Measurements from ENCODE around the gene TMEM138. TPM values are rescaled to one million over a fixed set of nuclear protein-coding genes. Genes with fewer than 3 reads are reported as not detected.
A peak's percentile ranks its signal among the peaks of the same experiment; 100 is the strongest.

The TMEM138 gene
- 68.4 and 71.7 TPM in 2 replicates for total RNA-seq

- Mint-ChIP-seq H3K4me3 (peak within 1 kb of the TSS; percentile 98), H3K9me3 (no peaks in the 10 kb centered on the region), H3K4me1 (ENCODE audit: low read depth) (peaks cover 44% of the 10 kb centered on the region), H3K27me3 (ENCODE audit: insufficient read depth) (no peaks in the 10 kb centered on the region), H3K27ac (peak within 1 kb of the TSS; percentile 95), H3K36me3 (ENCODE audit: low read depth) (peaks cover 24% of the 10 kb centered on the region)
- DNase-seq (ENCODE audit: low spot score): peak; percentile 90
- intact Hi-C loops (cut with micrococcal nuclease): loop anchor here (1.0 to 10.0 kb wide), 9 partner anchors 23 to 521 kb away; partner anchors contain the start of genes CPSF7, DDB1, FEN1 and TKFC
Measured at GRCh38 chr11:61361741-61362541, at the start of gene TMEM138, which contains the start of gene CYB561A3. TSS of gene TMEM138 (plus strand) at chr11:61362374. CDS start at chr11:61364391, 2,017 bp downstream. TSS of gene CYB561A3 (minus strand) at chr11:61361882. CDS start at chr11:61356713, 5,169 bp downstream.

GRCh38 chr11:61315260-61315659, 46.9 kb upstream of the TMEM138 start:
- Mint-ChIP-seq H3K27ac (no peak overlapping the region), H3K4me1 (ENCODE audit: low read depth) (no peaks in the 10 kb centered on the region), H3K36me3 (ENCODE audit: low read depth) (peaks cover 48% of the 10 kb centered on the region), H3K9me3 (no peaks in the 10 kb centered on the region), H3K4me3 (no peak overlapping the region), H3K27me3 (ENCODE audit: insufficient read depth) (no peaks in the 10 kb centered on the region)
- DNase-seq (ENCODE audit: low spot score): no peak
- intact Hi-C loops (cut with micrococcal nuclease): no loop called here

- intact Hi-C loops (cut with micrococcal nuclease): no loop called here
- no peak for DNase-seq (ENCODE audit: low spot score)
- H3K27me3 Mint-ChIP-seq (ENCODE audit: insufficient read depth): no peaks in the 10 kb centered on the region
- no peaks in the 10 kb centered on the region for H3K9me3 Mint-ChIP-seq
- H3K36me3 Mint-ChIP-seq (ENCODE audit: low read depth): peaks cover 65% of the 10 kb centered on the region
- H3K4me3 Mint-ChIP-seq: no peak overlapping the region
- peaks cover 22% of the 10 kb centered on the region for H3K4me1 Mint-ChIP-seq (ENCODE audit: low read depth)
- H3K27ac Mint-ChIP-seq: peak overlapping the region; percentile 11
Measured at GRCh38 chr11:61325649-61326414, 36.3 kb upstream of the TMEM138 start.

- Mint-ChIP-seq H3K4me3 (no peak overlapping the region), H3K4me1 (ENCODE audit: low read depth) (peaks cover 38% of the 10 kb centered on the region), H3K27ac (no peak overlapping the region), H3K9me3 (no peaks in the 10 kb centered on the region), H3K36me3 (ENCODE audit: low read depth) (peaks cover 63% of the 10 kb centered on the region), H3K27me3 (ENCODE audit: insufficient read depth) (no peaks in the 10 kb centered on the region)
- DNase-seq (ENCODE audit: low spot score): no peak
- intact Hi-C loops (cut with micrococcal nuclease): no loop called here
Measured at GRCh38 chr11:61327669-61328071, 34.5 kb upstream of the TMEM138 start.

GRCh38 chr11:61328351-61328750, 33.8 kb upstream of the TMEM138 start:
- intact Hi-C loops (cut with micrococcal nuclease): no loop called here
- Mint-ChIP-seq H3K36me3 (ENCODE audit: low read depth) (peaks cover 58% of the 10 kb centered on the region), H3K27ac (no peak overlapping the region), H3K4me3 (no peak overlapping the region), H3K9me3 (no peaks in the 10 kb centered on the region), H3K4me1 (ENCODE audit: low read depth) (peaks cover 39% of the 10 kb centered on the region), H3K27me3 (ENCODE audit: insufficient read depth) (no peaks in the 10 kb centered on the region)
- no peak for DNase-seq (ENCODE audit: low spot score)

GRCh38 chr11:61329871-61330270, 32.3 kb upstream of the TMEM138 start:
- peaks cover 46% of the 10 kb centered on the region for H3K36me3 Mint-ChIP-seq (ENCODE audit: low read depth)
- H3K9me3 Mint-ChIP-seq: no peaks in the 10 kb centered on the region
- H3K27me3 Mint-ChIP-seq (ENCODE audit: insufficient read depth): no peaks in the 10 kb centered on the region
- peaks cover 51% of the 10 kb centered on the region for H3K4me1 Mint-ChIP-seq (ENCODE audit: low read depth)
- no peak overlapping the region for H3K27ac Mint-ChIP-seq
- H3K4me3 Mint-ChIP-seq: no peak overlapping the region
- intact Hi-C loops (cut with micrococcal nuclease): loop anchor here (10.0 kb wide), 2 partner anchors 75 to 185 kb away; no protein-coding TSS in a partner anchor
- DNase-seq (ENCODE audit: low spot score): no peak

GRCh38 chr11:61331651-61332050, 30.5 kb upstream of the TMEM138 start:
- DNase-seq (ENCODE audit: low spot score): no peak
- Mint-ChIP-seq H3K9me3 (no peaks in the 10 kb centered on the region), H3K27me3 (ENCODE audit: insufficient read depth) (no peaks in the 10 kb centered on the region), H3K27ac (peak overlapping the region; percentile 97), H3K4me1 (ENCODE audit: low read depth) (peaks cover 65% of the 10 kb centered on the region), H3K36me3 (ENCODE audit: low read depth) (peaks cover 31% of the 10 kb centered on the region), H3K4me3 (peak overlapping the region; percentile 93)
- intact Hi-C loops (cut with micrococcal nuclease): loop anchor here (1.0 to 10.0 kb wide), 5 partner anchors 37 to 425 kb away; partner anchors contain the start of genes PRPF19, SDHAF2 and VWCE

- no peak for DNase-seq (ENCODE audit: low spot score)
Measured at GRCh38 chr11:61332281-61332796, 29.8 kb upstream of the TMEM138 start.

GRCh38 chr11:61332797-61333549, 29.2 kb upstream of the TMEM138 start, which contains the start of the genes DDB1 and TKFC:
TSS of gene DDB1 (minus strand) at chr11:61333105. CDS start at chr11:61332968, 137 bp downstream.
TSS of gene TKFC (plus strand) at chr11:61333228. CDS start at chr11:61334729, 1,501 bp downstream.
- Mint-ChIP-seq H3K27me3 (ENCODE audit: insufficient read depth) (no peaks in the 10 kb centered on the region), H3K36me3 (ENCODE audit: low read depth) (peaks cover 26% of the 10 kb centered on the region), H3K9me3 (no peaks in the 10 kb centered on the region), H3K27ac (peak within 1 kb of the TSS; percentile 97), H3K4me3 (peak within 1 kb of the TSS; percentile 93), H3K4me1 (ENCODE audit: low read depth) (peaks cover 58% of the 10 kb centered on the region)
- peak; percentile 98 for DNase-seq (ENCODE audit: low spot score)
- intact Hi-C loops (cut with micrococcal nuclease): loop anchor here (1.0 to 10.0 kb wide), 6 partner anchors 29 to 426 kb away; partner anchors contain the start of genes PRPF19, SDHAF2, TMEM138 and VWCE

More at GRCh38 chr11:61332281-61332796, 29.8 kb upstream of the TMEM138 start:
- Mint-ChIP-seq H3K4me3 (peak overlapping the region; percentile 93), H3K27ac (peak overlapping the region; percentile 97), H3K36me3 (ENCODE audit: low read depth) (peaks cover 31% of the 10 kb centered on the region), H3K27me3 (ENCODE audit: insufficient read depth) (no peaks in the 10 kb centered on the region), H3K4me1 (ENCODE audit: low read depth) (peaks cover 64% of the 10 kb centered on the region), H3K9me3 (no peaks in the 10 kb centered on the region)
- intact Hi-C loops (cut with micrococcal nuclease): loop anchor here (1.0 to 10.0 kb wide), 5 partner anchors 38 to 426 kb away; partner anchors contain the start of genes PRPF19, SDHAF2 and VWCE

GRCh38 chr11:61333550-61334433, 28.4 kb upstream of the TMEM138 start:
- intact Hi-C loops (cut with micrococcal nuclease): loop anchor here (1.0 to 10.0 kb wide), 5 partner anchors 29 to 427 kb away; partner anchors contain the start of genes PRPF19, TMEM138 and VWCE
- Mint-ChIP-seq H3K36me3 (ENCODE audit: low read depth) (peaks cover 21% of the 10 kb centered on the region), H3K4me1 (ENCODE audit: low read depth) (peaks cover 53% of the 10 kb centered on the region), H3K9me3 (no peaks in the 10 kb centered on the region), H3K27ac (peak overlapping the region; percentile 97), H3K4me3 (peak overlapping the region; percentile 93), H3K27me3 (ENCODE audit: insufficient read depth) (no peaks in the 10 kb centered on the region)
- peak; percentile 7 for DNase-seq (ENCODE audit: low spot score)
